Measurements from ENCODE around the gene ADAM20.

GRCh38 chr14:70563869-70564268 is 29.1 kb upstream of the ADAM20 start:
- TF ChIP-seq EZH2 (IDR thresholded peaks at IDR 0.05; ENCODE audit: insufficient read depth, poor library complexity, severe bottlenecking) (no peak), EZH2phosphoT487 (IDR thresholded peaks at IDR 0.05; ENCODE audit: insufficient read depth, low read depth) (no peak)
